GM18508 (cell line): ENCODE data around the gene LORICRIN.

Source experiments
- ATAC-seq: cut with Tn5 transposase; IDR thresholded peaks from one replicate; pipeline ENCODE4 v1.9.1; 2021; ENCODE audit warnings: moderate number of reproducible peaks; ENCODE audit not compliant: insufficient read depth, unreplicated experiment

LORICRIN gene

GRCh38 chr1:153248176-153248879 lies 11.2 kb upstream of the LORICRIN start:
- no peak for ATAC-seq

GRCh38 chr1:153250166-153250565 lies 9.3 kb upstream of the LORICRIN start:
- no peak for ATAC-seq

GRCh38 chr1:153251087-153251486 lies 8.4 kb upstream of the LORICRIN start:
- no peak for ATAC-seq

- ATAC-seq, result no peak
Measured at GRCh38 chr1:153251562-153251961, 7.9 kb upstream of the LORICRIN start.

GRCh38 chr1:153251988-153252387 lies 7.5 kb upstream of the LORICRIN start:
- no peak for ATAC-seq

GRCh38 chr1:153253076-153253475 lies 6.4 kb upstream of the LORICRIN start:
- no peak for ATAC-seq

- no peak for ATAC-seq
Measured at GRCh38 chr1:153253693-153254092, 5.8 kb upstream of the LORICRIN start.

- ATAC-seq, result no peak
Measured at GRCh38 chr1:153260585-153261280, 1.2 kb downstream of the LORICRIN start.

- ATAC-seq, result no peak
Measured at GRCh38 chr1:153261281-153262069, 2.0 kb downstream of the LORICRIN start.

GRCh38 chr1:153262070-153262366 lies 2.5 kb downstream of the LORICRIN start:
- ATAC-seq, result no peak

GRCh38 chr1:153262462-153263157 lies 3.1 kb downstream of the LORICRIN start:
- ATAC-seq, result no peak

- ATAC-seq, result no peak
Measured at GRCh38 chr1:153265457-153265856, 6.0 kb downstream of the LORICRIN start.

GRCh38 chr1:153271711-153272110 lies 12.2 kb downstream of the LORICRIN start:
- ATAC-seq, result no peak

- ATAC-seq, result no peak
Measured at GRCh38 chr1:153272186-153272585, 12.7 kb downstream of the LORICRIN start.

- no peak for ATAC-seq
Measured at GRCh38 chr1:153277852-153278251, 18.4 kb downstream of the LORICRIN start.

GRCh38 chr1:153288634-153289275 lies 29.3 kb downstream of the LORICRIN start:
- no peak for ATAC-seq

GRCh38 chr1:153291514-153291913 lies 32.0 kb downstream of the LORICRIN start:
- ATAC-seq, result no peak

- ATAC-seq, result no peak
Measured at GRCh38 chr1:153292185-153292584, 32.7 kb downstream of the LORICRIN start.

GRCh38 chr1:153292740-153293479 lies 33.4 kb downstream of the LORICRIN start:
- no peak for ATAC-seq

GRCh38 chr1:153293480-153293775 lies 33.9 kb downstream of the LORICRIN start:
- no peak for ATAC-seq
